Glutamatergic neuron (in vitro differentiated cells): ENCODE measurements around the gene GAB2. TPM values are rescaled to one million over a fixed set of nuclear protein-coding genes. Genes with fewer than 3 reads are reported as not detected.

Experiments used
- DNase-seq: peaks from one replicate; pipeline ENCODE4 v3.0.0; 2022
- H3K27ac Mint-ChIP-seq: one replicate; pipeline ENCODE4 v1.8.0; 2020; ENCODE audit warnings: mild to moderate bottlenecking, mixed read lengths, inconsistent platforms; ENCODE audit not compliant: unreplicated experiment
- H3K27me3 Mint-ChIP-seq: one replicate; pipeline ENCODE4 v1.8.0; 2020; ENCODE audit warnings: mild to moderate bottlenecking, moderate library complexity, mixed read lengths, inconsistent platforms; ENCODE audit not compliant: unreplicated experiment
- H3K36me3 Mint-ChIP-seq: one replicate; pipeline ENCODE4 v1.8.0; 2020; ENCODE audit warnings: mild to moderate bottlenecking, mixed read lengths, inconsistent platforms; ENCODE audit not compliant: unreplicated experiment
- H3K4me1 Mint-ChIP-seq: one replicate; pipeline ENCODE4 v1.8.0; 2020; ENCODE audit warnings: mild to moderate bottlenecking, low read depth, mixed read lengths, inconsistent platforms; ENCODE audit not compliant: unreplicated experiment
- H3K4me3 Mint-ChIP-seq: one replicate; pipeline ENCODE4 v1.8.0; 2020; ENCODE audit warnings: mild to moderate bottlenecking, mixed read lengths, inconsistent platforms; ENCODE audit not compliant: unreplicated experiment
- H3K9me3 Mint-ChIP-seq: one replicate; pipeline ENCODE4 v1.8.0; 2020; ENCODE audit warnings: mild to moderate bottlenecking, moderate library complexity, mixed read lengths, inconsistent platforms; ENCODE audit not compliant: unreplicated experiment
- CTCF ChIP-seq: fragments of 200-600 bp; sonication (generic); IDR thresholded peaks from one replicate; pipeline ENCODE4 v1.5.0; 2021; ENCODE audit not compliant: partially characterized antibody, unreplicated experiment
- total RNA-seq: library from RNA; stranded (reverse); fragmentation: NEBNext Ultra II Directional; extraction: Animal tissue kit (Norgen Biotek cat#: 25700); gene quantifications from one replicate; pipeline ENCODE4 v1.2.1, GENCODE V29; 2021; ENCODE audit not compliant: unreplicated experiment

Gene GAB2
- total RNA-seq, 1 donor from 2014 or later, result 87.9 TPM

GRCh38 chr11:78332174-78332866, 85.3 kb downstream of the GAB2 start:
- no peak for DNase-seq
- H3K36me3 Mint-ChIP-seq, result peaks cover 7% of the 10 kb centered on the region
- TF ChIP-seq CTCF, result no peak
- H3K4me3 Mint-ChIP-seq, result no peak overlapping the region
- no peaks in the 10 kb centered on the region for H3K4me1 Mint-ChIP-seq
- no peak overlapping the region for H3K27ac Mint-ChIP-seq
- peaks cover 3% of the 10 kb centered on the region for H3K9me3 Mint-ChIP-seq
- H3K27me3 Mint-ChIP-seq, result peaks cover 3% of the 10 kb centered on the region

- H3K4me3 Mint-ChIP-seq, result no peak overlapping the region
- H3K36me3 Mint-ChIP-seq, result peaks cover 7% of the 10 kb centered on the region
- DNase-seq, result no peak
- H3K9me3 Mint-ChIP-seq, result peaks cover 3% of the 10 kb centered on the region
- no peaks in the 10 kb centered on the region for H3K4me1 Mint-ChIP-seq
- peaks cover 3% of the 10 kb centered on the region for H3K27me3 Mint-ChIP-seq
- TF ChIP-seq CTCF, result no peak
- no peak overlapping the region for H3K27ac Mint-ChIP-seq
Observed at GRCh38 chr11:78331711-78332110, 85.9 kb downstream of the GAB2 start.

- Mint-ChIP-seq H3K36me3 (peaks cover 5% of the 10 kb centered on the region), H3K4me1 (no peaks in the 10 kb centered on the region), H3K4me3 (no peak overlapping the region), H3K9me3 (peaks cover under 1% of the 10 kb centered on the region), H3K27ac (no peak overlapping the region), H3K27me3 (peaks cover 3% of the 10 kb centered on the region)
- DNase-seq, result no peak
- TF ChIP-seq CTCF, result no peak
Observed at GRCh38 chr11:78330361-78330760, 87.3 kb downstream of the GAB2 start.

GRCh38 chr11:78327945-78328344, 89.7 kb downstream of the GAB2 start:
- no peak overlapping the region for H3K4me3 Mint-ChIP-seq
- DNase-seq, result no peak
- no peak overlapping the region for H3K27ac Mint-ChIP-seq
- no peaks in the 10 kb centered on the region for H3K36me3 Mint-ChIP-seq
- H3K27me3 Mint-ChIP-seq, result peaks cover 3% of the 10 kb centered on the region
- H3K9me3 Mint-ChIP-seq, result no peaks in the 10 kb centered on the region
- TF ChIP-seq CTCF, result no peak
- H3K4me1 Mint-ChIP-seq, result no peaks in the 10 kb centered on the region

GRCh38 chr11:78325274-78325781, 92.3 kb downstream of the GAB2 start:
- Mint-ChIP-seq H3K4me1 (no peaks in the 10 kb centered on the region), H3K9me3 (peaks cover 2% of the 10 kb centered on the region), H3K36me3 (no peaks in the 10 kb centered on the region), H3K4me3 (no peak overlapping the region), H3K27ac (no peak overlapping the region), H3K27me3 (no peaks in the 10 kb centered on the region)
- DNase-seq, result no peak
- TF ChIP-seq CTCF, result no peak
